Raji (cell line): ENCODE results near the gene COA1.

Experiments used
- POLR2A ChIP-seq: IDR thresholded peaks from 2 replicates; pipeline ENCODE4 v1.6.1; 2011; ENCODE audit warnings: low read depth, low read length, control low read depth; ENCODE audit not compliant: insufficient read depth

Gene COA1

DNA sequence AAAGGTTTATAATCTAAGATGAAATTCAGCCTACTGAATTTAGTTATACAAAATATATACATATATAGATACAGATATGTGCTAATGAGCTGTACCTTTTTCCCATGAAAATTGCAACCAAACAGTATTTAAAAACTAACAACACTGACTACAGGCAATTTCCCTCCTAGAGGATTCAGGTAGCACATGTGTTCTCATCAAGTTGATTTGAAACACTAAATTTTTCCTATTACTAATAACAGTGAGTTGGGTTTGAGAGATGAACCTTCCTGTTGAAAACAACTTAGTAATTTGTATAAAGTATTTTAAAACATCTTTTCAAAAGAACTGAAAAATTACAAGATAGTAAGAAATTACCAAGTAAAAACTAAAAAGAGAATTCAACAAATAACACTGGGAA lies 51.5 kb downstream of the COA1 start:
- no peak for TF ChIP-seq POLR2A

DNA sequence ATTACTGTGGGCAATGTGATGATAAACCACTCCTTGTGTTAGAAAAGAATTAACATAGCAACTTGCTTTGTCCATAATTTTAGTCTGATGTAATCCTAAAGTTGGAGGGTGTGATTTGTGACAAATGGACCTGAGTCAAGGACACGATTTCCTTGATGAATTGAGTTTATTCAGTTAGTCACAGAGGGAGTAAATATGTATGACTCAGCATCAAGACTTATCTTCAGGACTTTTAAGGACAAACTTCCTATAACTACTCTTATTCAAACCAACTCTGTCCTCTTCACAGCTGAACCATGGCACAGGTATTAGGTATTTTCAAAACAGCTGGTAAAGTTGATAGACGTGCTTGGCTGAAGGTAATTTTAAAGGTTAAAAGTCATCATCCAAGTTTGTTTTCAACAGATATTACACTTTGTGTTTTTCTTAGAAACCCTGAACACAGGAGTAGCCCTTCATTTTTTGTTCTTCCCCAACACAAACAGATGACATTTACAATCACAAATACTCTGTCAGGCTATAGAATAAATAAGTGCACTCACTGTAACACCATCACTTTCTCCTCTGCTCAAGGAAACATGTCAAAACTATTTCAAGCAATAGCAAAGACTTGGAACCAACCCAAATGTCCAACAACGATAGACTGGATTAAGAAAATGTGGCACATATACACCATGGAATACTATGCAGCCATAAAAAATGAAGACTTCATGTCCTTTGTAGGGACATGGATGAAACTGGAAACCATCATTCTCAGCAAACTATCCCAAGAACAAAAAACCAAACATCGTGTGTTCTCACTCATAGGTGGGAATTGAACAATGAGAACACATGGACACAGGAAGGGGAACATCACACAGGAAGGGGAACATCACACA lies 54.5 kb downstream of the COA1 start:
- no peak for TF ChIP-seq POLR2A

DNA sequence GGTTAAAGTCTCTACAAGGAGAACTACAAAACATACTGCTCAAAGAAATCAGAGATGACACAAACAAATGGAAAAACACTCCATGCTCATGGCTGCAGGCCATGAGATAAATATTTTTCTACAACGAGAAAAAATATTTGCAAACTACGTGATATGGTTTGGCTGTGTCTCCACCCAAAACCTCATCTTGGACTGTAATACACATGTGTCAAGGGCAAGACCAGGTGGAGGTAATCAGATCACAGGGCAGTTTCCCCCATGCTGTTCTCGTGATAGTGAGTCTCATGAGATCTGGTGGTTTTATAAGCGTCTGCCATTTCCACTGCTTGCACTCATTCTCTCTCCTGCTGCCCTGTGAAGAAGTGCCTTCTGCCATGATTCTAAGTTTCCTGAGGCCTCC lies 57.8 kb downstream of the COA1 start:
- TF ChIP-seq POLR2A = no peak

DNA sequence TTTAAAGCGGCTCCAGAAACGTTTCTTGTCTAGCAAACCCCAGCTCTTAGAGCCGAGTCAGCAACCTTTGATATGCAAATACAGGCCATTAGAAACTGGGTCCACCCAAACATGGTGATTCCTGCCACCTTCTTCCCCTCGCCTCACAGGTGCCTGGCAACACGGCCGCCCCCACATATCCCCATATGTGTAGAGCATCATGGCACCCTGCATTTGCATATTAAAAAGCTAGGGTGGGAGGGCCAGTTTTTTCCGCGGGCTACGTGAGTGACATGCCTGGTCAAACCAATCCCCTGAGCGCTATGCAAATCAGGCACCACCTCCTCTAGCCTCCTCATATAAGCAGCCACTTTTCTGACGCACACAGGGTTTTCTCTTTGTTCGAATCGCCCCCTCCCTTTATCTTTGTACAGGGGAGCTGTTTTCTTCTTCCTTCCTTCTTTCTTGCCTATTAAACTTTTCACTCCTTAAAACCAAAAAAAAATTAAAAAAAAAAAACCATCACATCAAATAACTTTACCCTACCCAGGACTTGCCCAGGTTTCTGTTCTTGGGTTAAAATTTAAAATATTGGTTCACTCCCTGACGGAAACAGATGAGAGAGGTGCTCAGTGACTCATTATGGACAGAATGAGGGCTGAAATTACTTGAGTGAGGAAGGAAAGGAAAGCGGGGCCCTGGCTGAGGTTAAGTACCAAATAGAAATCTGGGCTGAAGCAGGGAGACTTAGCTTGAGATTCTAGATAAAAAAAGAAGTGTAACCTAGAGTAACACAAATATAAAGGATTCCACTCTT lies 59.8 kb downstream of the COA1 start:
- no peak for TF ChIP-seq POLR2A

DNA sequence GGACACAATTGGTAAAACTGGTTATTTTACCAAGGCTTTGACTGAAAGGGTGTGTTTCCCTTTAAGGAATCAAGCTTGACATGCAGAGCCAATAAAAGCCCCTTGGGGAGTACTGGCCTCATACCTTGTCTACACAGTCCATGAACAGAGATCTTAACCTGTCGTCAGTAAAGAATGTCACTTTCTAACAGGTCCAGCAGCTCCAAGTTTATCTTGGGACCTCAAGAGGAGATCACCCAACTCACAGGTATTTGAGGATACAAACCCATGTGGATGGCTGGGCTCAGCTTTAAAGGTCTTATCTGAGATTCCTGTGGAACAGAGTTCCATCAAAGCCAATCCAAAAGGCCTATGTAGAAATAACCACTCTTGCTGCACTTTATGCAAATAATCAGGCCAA lies 61.3 kb downstream of the COA1 start:
- TF ChIP-seq POLR2A = no peak

DNA sequence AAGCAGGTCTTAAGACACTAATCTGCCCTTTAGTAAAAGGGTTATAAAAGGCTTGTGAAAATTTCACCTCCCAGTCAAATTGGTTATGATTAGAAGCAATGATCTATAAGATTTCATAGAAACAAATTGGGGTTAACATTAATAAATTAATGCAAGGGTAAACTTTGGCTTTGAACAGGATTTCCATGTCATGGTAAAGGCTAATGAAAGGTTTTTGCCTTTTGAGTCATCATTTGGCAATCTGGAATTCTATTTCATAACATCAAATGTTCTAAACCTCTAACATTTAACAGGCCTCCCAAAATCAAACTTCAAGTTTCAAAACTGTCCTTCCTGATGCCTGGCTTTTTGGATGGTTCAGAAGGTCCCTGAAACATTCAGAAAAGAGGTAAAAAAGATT lies 62.4 kb downstream of the COA1 start:
- TF ChIP-seq POLR2A = no peak

DNA sequence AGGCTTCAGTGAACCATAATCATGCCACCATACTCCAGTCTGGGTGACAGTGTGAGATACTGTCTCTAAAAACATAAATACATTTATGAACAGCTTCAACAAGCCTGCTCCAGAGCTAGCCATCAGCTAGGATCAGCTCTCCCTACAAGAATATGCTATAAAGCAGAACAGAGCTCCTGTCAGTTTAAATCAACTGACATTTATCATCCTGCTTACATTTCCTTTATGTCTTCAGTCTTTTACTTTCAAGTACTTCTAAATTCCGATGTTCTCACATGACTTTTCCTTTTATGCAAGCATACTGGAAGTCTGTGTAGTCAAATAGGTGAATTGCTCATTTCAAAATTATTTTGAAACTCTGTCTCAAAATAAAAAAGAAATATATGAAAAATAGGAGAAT lies 64.6 kb downstream of the COA1 start:
- no peak for TF ChIP-seq POLR2A

DNA sequence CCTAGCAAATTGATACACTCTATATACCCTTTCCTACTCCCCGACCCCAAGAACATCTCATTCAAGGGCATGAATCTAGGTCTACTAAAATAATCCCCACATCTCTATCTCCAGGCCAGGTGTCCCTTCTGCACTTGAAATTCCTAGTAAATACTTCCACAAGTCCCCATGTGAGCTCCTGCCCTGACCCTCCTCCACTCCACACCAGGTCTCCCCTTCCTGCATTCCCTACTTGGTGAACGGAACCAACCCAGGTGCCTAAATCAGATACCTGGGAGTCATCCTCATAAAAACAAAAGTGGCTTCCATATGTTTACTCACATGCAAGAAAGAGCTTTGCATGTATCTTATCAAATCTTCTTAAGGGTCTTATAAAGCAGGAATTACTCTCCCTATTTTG lies 69.2 kb downstream of the COA1 start:
- TF ChIP-seq POLR2A = no peak

DNA sequence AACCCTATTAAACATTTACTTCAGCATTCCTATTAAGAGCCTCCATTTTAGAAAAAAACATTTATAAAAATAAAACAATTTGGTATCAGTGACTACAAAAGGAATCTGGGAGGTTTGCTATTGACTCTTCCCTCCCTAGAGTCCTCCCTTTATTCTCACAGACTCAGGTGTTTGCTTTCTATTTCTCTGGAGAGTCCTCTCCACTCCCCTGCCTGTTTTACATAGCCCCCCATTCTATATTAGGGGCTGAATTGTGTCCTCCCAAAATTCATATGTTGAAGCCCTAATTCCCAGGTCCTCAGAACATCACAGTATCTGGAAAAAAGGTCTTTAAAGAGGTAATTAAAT lies 69.8 kb downstream of the COA1 start:
- TF ChIP-seq POLR2A = no peak

DNA sequence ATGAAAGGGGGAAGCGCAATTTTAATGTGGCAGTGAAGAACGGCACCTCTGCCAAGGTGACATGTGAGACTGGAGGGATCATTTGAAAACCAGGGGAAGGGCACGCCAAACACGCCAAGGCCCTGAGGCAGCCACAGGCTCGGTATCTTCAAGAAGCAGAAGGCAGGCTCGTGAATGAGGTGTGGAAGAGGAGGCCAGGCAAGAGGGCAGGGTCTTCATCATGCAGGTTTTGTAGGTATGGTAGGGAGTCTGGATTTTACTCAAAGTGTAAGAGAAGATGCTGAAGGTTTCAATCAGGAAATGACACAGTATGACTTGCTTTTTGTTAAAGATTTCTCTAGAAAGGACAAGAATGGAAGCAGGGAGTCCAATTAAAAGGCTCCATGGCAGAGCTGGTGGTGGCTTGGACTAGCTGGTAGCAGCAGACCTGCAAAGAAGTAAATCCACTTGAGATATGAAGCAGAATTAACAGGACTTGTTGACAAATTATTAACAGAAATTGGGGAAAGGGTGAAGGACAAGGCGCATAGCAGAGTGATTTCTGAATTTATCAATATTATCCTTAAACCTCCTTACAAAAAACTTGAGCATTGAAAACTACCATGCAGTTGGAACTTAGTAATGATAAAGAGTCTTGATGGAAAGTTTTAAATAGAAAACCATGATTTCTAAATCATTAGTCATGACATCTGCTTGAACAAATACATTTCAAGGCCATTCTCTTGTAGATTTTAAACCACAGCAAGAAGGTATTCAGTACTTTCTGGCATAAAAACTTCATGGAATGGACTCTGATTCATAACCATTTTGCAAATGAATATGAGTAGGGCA lies 70.4 kb downstream of the COA1 start:
- TF ChIP-seq POLR2A = no peak

DNA sequence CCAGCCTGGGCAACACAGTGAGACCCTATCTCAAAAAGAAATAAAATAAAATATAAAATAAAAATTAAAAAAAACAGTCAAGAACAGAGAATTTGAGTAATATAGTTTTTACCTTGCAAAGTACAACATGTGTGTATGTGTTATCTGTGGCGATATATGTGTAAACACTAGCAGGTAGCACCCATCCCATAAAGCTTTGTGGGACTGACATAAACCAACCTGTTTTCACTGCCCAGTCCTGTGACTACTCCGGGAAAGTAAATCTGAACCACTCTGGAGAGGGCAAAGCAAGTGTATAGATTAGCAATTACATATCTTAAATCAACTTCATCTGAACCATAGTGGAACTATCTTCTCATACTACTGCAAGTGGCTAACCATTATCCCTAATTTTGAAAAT lies 72.3 kb downstream of the COA1 start:
- no peak for TF ChIP-seq POLR2A

DNA sequence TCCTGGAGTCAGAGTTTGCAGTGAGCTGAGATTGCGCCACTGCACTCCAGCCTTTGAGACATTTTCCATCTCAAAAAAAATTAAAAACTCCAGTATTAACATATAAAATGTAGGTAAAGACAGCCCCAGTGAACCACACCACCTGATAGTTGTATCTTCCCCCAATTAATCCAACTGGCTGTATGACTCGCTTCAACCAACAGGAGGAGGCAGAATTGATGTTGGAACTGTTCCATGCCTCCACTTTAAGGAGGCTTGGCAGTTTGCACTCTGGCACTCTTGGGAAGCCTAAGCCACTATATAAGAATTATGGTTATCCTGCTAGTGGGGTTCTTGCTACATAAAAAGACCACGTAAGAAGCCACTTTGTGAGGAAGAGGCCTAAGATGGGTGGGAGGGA lies 73.7 kb downstream of the COA1 start:
- no peak for TF ChIP-seq POLR2A

DNA sequence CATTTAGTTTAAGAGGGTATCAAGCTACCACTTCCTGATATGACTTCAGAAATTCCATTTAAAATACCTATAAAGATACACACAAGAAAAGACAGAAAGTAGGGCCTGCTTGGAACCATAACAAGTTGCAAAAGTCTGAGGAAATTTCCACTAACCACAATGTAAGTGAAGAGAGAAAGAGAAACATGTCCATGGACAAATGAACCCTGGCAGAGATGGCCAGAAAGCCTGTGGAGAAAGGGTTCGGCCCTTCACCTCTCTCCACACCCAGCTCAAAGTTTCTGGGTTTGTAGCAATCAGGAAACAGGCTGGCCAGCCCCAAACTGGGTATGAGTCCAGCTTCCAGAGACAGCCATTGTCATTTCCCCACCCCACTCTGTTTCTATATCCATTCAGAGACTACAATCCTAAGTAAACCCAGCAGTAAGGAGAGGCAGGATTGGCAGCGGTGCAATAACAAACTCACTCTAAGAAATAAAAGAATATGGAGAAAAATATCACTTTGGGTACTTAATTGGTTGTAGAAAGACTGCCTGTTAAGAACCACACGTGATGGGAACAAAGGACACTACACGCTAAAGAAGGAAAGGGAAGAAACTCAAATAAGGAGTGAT lies 75.3 kb downstream of the COA1 start:
- TF ChIP-seq POLR2A = no peak

DNA sequence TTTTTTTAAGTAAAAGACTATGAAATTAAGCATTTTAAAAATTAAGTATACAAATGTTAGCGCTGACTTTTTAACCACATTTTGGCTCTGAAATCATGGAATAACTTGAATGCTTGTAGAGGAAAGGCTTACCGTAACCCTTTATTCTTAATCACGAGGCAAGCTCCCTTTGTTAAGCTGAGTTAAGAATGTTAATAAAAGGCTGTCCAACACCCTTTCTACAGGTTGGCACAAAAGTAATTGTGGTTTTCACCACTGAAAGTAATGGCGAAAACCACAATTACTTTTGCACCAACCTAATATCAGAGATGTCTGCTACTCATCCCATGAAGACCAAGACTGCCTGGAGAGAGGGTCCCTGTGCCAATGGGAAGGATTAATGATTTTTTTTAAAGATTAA lies 75.9 kb downstream of the COA1 start:
- no peak for TF ChIP-seq POLR2A

DNA sequence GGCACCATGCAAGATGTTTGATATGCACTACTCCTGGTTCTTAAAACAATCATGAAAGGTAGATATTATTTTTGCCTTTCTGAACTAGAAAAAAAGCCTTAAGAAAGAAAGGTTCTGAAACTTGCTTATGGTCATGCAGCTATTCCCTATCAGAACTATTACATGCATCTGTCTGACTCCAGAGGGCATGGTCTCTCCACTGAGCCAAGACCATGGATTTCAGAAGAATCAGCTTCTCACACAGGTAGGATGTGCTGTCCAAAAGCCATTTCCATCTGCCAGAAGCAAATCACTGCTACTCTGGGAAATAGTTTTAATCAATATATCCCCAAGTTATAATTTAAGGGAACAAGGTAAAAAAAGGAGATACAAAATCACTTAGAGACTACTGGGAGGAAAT lies 77.0 kb downstream of the COA1 start:
- TF ChIP-seq POLR2A = no peak
